CD1c-positive myeloid dendritic cell (primary cell): Measurements from ENCODE around the gene MSH3.
"Not testable (repeated sequence)": the region's sequence is repeated elsewhere in the genome, so short reads cannot be mapped to it uniquely, and the experiment has no call there.

Experiments
- DNase-seq: peaks from one replicate; pipeline ENCODE4 v3.0.0-alpha.2; 2016; ENCODE audit errors: extremely low spot score

MSH3 gene

GRCh38 chr5:80797428-80798024 is 143.1 kb downstream of the MSH3 start:
- no peak for DNase-seq

- DNase-seq, result no peak
These were observed 143.7 kb downstream of the MSH3 start for GRCh38 chr5:80798166-80798565.

GRCh38 chr5:80798633-80799032 is 144.2 kb downstream of the MSH3 start:
- no peak for DNase-seq

GRCh38 chr5:80799041-80799440 is 144.6 kb downstream of the MSH3 start:
- no peak for DNase-seq

- DNase-seq, result no peak
These were observed 145.1 kb downstream of the MSH3 start for GRCh38 chr5:80799573-80799972.

GRCh38 chr5:80804332-80804731 is 149.9 kb downstream of the MSH3 start:
- DNase-seq, result no peak

GRCh38 chr5:80805038-80805437 is 150.6 kb downstream of the MSH3 start:
- no peak for DNase-seq

- DNase-seq, result no peak
These were observed 152.5 kb downstream of the MSH3 start for GRCh38 chr5:80806929-80807328.

- no peak for DNase-seq
These were observed 155.0 kb downstream of the MSH3 start for GRCh38 chr5:80809451-80809850.

GRCh38 chr5:80810425-80810824 is 156.0 kb downstream of the MSH3 start:
- no peak for DNase-seq

- DNase-seq, result no peak
These were observed 162.1 kb downstream of the MSH3 start for GRCh38 chr5:80816590-80816989.

- DNase-seq, result no peak
These were observed 166.2 kb downstream of the MSH3 start for GRCh38 chr5:80820685-80821084.

- no peak for DNase-seq
These were observed 168.2 kb downstream of the MSH3 start for GRCh38 chr5:80822640-80823039.

- not testable (repeated sequence) for DNase-seq
These were observed 169.7 kb downstream of the MSH3 start for GRCh38 chr5:80824159-80824558.

- no peak for DNase-seq
These were observed 171.5 kb downstream of the MSH3 start for GRCh38 chr5:80825786-80826460.

GRCh38 chr5:80834710-80835109 is 180.3 kb downstream of the MSH3 start:
- DNase-seq, result no peak

GRCh38 chr5:80835128-80835527 is 180.7 kb downstream of the MSH3 start:
- DNase-seq, result no peak

- no peak for DNase-seq
These were observed 183.2 kb downstream of the MSH3 start for GRCh38 chr5:80837679-80838078.

GRCh38 chr5:80841026-80841797 is 186.8 kb downstream of the MSH3 start:
- DNase-seq, result not testable (repeated sequence)

- DNase-seq, result not testable (repeated sequence)
These were observed 192.0 kb downstream of the MSH3 start for GRCh38 chr5:80846422-80846821.

- DNase-seq, result not testable (repeated sequence)
These were observed 195.7 kb downstream of the MSH3 start for GRCh38 chr5:80850168-80850567.

- no peak for DNase-seq
These were observed 198.1 kb downstream of the MSH3 start for GRCh38 chr5:80852331-80853245.
